AG04449 (cell line): Measurements from ENCODE around the gene CCDC195.

Experiments used
- CTCF ChIA-PET: fragments of 350-600 bp; formaldehyde crosslinking; extraction: SDS; loops from one replicate; lab custom pipeline; 2021; ENCODE audit warnings: antibody characterized with exemption; lab: Yijun Ruan, JAX
- POLR2A ChIA-PET: fragments of 400-600, 350-600 bp; formaldehyde crosslinking; extraction: SDS; loops from one replicate; lab custom pipeline; 2020; ENCODE audit warnings: antibody characterized with exemption, inconsistent platforms; lab: Yijun Ruan, JAX
- DNase-seq: peaks from one replicate; pipeline ENCODE4 v3.0.0-alpha.2; 2010; ENCODE audit warnings: low read depth, low spot score
- H3K4me3 ChIP-seq: 2 replicates; pipeline ENCODE4 v1.5.1; 2011; ENCODE audit warnings: low read depth, mild to moderate bottlenecking, control low read depth, low read length
- TF ChIP-seq, protein P1 (sequence below): IDR thresholded peaks from one replicate; pipeline ENCODE4 v1.5.1; 2011; ENCODE audit warnings: mild to moderate bottlenecking, moderate library complexity, low read length, control low read depth, inconsistent platforms; ENCODE audit not compliant: insufficient read depth; ENCODE audit errors: missing control alignments

The CCDC195 gene

GRCh38 chr2:224711381-224711780, 4.8 kb downstream of the CCDC195 start:
- DNase-seq = no peak
- ChIA-PET CTCF (no interaction called here), POLR2A (no interaction called here)
- no peak overlapping the region for H3K4me3 ChIP-seq
- TF ChIP-seq, protein P1, sequence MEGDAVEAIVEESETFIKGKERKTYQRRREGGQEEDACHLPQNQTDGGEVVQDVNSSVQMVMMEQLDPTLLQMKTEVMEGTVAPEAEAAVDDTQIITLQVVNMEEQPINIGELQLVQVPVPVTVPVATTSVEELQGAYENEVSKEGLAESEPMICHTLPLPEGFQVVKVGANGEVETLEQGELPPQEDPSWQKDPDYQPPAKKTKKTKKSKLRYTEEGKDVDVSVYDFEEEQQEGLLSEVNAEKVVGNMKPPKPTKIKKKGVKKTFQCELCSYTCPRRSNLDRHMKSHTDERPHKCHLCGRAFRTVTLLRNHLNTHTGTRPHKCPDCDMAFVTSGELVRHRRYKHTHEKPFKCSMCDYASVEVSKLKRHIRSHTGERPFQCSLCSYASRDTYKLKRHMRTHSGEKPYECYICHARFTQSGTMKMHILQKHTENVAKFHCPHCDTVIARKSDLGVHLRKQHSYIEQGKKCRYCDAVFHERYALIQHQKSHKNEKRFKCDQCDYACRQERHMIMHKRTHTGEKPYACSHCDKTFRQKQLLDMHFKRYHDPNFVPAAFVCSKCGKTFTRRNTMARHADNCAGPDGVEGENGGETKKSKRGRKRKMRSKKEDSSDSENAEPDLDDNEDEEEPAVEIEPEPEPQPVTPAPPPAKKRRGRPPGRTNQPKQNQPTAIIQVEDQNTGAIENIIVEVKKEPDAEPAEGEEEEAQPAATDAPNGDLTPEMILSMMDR = no peak

- ChIA-PET POLR2A (no interaction called here), CTCF (no interaction called here)
- TF ChIP-seq, protein P1 = no peak
- no peak for DNase-seq
- H3K4me3 ChIP-seq = no peak overlapping the region
These were observed 6.9 kb downstream of the CCDC195 start for GRCh38 chr2:224709301-224709700.

DNA sequence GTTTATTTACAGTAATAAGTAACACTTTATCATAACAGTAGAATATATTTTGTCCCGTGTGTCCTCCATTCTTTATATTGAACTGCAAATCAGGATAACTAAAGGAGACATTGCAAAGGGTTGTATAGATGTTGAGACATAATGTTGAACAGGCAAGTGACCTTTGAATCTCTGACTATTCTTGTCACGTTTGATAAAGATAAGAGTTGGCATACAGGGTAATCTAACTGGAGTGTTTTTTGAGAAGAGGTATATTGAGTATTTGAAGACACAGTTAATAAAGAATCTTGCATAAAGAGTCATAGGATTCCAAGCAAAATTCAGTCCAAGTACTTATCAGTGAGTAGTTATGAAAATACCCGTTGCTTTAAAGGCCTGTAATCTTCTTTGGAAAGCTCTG, 21.7 kb downstream of the CCDC195 start:
- no peak for DNase-seq
- TF ChIP-seq, protein P1 = no peak
- POLR2A ChIA-PET = no interaction called here
- no peak overlapping the region for H3K4me3 ChIP-seq
- CTCF ChIA-PET = no interaction called here

GRCh38 chr2:224691563-224691962, 24.6 kb downstream of the CCDC195 start:
- DNase-seq = no peak
- POLR2A ChIA-PET = no interaction called here
- H3K4me3 ChIP-seq = no peak overlapping the region
- CTCF ChIA-PET = no interaction called here
- TF ChIP-seq, protein P1 = no peak

DNA sequence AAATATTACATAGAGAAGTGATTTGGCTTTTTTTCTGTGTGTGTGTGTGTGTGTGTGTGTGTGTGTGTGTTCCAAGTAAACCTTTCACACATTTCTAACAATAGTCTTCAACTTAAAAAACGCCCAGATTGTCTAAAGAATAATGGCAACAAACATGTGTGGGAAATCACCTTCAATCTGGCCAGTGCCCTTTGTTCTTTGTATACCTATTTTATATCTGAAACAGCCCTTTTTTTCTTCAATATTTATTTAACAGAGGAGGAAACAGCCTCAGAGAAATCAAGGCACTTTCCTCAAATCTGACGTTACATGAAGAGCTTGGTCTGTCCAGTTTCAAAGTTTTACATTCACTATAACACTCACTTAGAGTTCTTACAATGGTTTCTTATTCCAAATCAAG, 25.3 kb downstream of the CCDC195 start:
- ChIA-PET POLR2A (no interaction called here), CTCF (no interaction called here)
- TF ChIP-seq, protein P1 = no peak
- H3K4me3 ChIP-seq = no peak overlapping the region
- no peak for DNase-seq

DNA sequence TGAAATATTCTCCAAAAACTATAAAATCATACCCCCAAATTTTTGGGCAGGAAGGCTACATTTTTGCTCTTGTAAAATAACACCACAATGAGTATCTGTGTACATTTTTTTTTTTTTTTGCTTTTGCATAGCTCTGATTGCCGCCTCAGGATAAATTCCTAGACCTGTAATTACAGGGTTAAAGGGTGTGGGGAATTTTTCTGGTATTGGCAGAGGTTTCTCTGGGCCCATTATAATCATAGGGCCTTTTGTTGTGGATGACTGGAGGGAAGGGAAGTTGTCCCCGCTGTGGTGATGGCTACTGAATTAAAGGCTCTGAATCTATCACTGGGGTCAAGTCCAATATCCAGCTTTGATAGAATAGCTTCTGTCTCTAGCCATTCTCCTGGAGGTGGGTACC, 26.6 kb downstream of the CCDC195 start:
- no peak overlapping the region for H3K4me3 ChIP-seq
- DNase-seq = no peak
- POLR2A ChIA-PET = no interaction called here
- TF ChIP-seq, protein P1 = no peak
- CTCF ChIA-PET = no interaction called here

DNA sequence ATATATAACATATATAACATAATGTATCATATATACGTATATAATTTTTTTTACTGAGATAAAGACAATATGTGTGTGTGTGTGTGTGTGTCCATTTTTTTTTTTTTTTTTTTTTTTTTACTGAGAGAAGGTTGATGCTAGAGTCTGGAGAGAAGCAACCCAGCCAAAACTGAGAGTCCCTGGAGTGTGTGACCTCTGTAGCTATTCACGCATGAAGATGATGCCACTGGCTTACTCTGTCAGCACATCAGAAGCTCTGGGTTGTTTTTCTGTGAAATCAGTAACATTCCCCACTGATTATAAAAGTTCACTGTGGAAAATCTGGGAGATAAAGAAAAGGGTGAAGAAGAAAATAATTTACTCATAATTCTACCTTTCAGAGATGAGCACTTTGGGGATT, 27.2 kb downstream of the CCDC195 start:
- TF ChIP-seq, protein P1 = no peak
- CTCF ChIA-PET = no interaction called here
- no peak for DNase-seq
- POLR2A ChIA-PET = no interaction called here
- H3K4me3 ChIP-seq = no peak overlapping the region
